Dedifferentiated amniotic fluid mesenchymal stem cell (primary cell): ENCODE data around the gene POLD2.

Source experiments
- DNase-seq: peaks from one replicate; pipeline ENCODE4 v3.0.0-alpha.2; 2016; ENCODE audit errors: extremely low spot score

POLD2 gene

GRCh38 chr7:44152971-44153947, 29.9 kb upstream of the POLD2 start:
- no peak for DNase-seq

DNA sequence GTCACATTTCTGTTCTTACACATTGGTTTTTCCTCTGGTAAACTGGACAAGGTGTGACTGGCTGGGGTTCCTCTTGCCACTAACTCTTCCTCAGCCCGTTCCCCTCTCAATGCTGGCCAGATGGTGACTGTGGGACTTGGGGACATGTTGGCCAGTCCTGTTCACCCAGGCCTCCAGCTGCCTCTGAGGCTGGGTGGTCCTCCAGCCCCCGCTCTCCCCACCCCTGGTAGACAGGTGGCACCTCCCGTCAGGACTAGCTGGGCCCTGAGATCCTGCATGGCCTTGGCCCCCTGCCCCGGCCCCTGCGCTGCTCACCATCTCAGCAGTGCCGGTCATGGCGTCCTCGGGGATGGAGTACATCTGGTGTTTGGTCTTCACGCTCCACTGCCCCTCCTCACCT, 28.6 kb upstream of the POLD2 start:
- DNase-seq = no peak

DNA sequence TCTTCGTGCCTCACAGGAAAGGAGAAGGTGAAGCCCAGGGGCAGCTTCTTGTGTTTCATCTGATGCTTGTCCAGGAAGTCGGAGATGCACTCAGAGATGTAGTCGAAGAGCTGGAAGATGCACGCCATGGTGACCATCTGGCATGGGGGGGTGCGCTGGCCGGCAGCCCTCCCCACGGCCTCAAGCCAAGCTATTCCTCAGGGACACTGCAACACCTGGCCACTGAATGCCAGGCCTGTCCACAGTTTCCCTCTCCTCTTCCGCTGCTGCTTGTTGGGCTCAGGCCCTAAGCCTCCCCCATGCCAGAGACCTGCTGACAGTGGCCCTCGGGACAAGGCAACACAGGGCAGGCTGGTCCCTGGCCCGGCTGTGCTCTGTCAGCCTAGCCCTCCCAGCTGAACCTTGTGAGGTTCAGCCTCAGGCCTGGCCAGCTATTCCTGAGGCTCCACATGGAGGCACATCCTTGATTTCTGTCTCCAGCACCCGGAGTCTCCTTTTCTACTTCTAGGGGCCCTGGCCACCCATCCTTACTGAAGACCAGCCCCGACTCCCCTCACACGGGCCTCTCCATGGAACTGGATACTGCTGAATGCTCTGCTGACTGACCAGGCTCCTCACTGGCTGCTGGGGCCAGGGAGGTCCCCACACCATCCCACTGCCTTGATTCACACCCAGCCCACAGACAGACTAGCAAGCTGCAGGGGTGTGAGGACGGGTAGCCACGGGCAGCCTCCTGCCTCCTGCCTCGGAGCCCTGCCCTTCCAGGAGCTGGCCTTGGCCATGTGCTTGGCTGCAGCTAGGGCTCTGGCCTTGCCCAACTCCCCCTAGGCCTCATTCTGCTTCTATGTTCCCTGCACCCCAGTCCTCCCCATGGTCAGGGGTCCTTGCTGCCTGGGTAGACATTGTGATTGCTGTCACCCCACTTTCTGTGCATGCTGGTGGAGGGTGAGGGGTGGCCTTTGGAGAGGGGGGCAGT, 27.9 kb upstream of the POLD2 start:
- no peak for DNase-seq

DNA sequence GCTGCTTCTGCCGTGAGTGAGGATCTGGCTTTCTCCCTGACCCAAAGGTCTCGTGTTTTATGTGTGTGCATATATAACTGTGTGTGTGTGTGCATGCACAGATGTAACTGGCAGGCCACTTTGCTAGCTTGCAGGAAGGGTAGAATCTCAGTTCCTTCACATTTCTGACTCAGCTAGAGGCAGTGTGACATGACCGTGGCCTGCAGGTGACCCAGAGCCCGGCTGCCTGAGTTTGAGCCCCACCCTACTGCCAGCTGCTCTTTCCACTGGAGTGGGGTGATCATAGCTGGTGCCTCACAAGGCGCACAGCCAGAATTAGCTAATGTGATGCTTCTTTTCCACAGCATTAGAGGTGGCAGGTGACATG, 27.1 kb upstream of the POLD2 start:
- DNase-seq = no peak

GRCh38 chr7:44149571-44150465, 26.5 kb upstream of the POLD2 start:
- peak; percentile 31 for DNase-seq

DNA sequence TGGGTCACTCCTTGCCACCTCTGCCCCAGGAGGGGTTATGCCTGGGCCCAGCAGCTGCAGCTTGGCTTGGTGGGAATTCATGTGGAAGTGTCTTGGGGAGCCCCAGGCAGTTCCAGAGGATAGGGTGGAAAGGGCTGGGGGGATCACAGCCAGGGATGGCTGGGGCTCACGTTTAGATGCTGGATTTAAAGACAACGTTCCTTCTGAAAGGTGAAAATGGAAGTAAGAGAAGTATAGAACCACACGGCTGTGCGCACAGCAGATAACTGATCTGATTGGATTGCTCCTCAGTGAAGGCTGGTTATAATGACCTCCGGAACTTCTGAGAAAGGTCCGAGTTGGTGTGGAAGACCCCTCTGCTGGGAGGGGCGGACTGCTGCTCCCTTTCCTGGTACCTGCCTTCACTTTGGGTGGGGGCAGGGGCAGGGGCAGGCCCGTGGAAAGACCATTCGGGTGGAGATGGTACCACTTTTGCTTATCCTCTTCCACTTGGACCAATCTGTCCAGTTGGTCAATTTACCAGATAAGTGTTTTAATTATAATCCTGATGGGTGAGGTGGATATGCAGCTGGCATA, 25.7 kb upstream of the POLD2 start:
- DNase-seq = no peak

- no peak for DNase-seq
These were observed 24.8 kb upstream of the POLD2 start for GRCh38 chr7:44148166-44148565.

- no peak for DNase-seq
These were observed 24.0 kb upstream of the POLD2 start for GRCh38 chr7:44147026-44147991.

DNA sequence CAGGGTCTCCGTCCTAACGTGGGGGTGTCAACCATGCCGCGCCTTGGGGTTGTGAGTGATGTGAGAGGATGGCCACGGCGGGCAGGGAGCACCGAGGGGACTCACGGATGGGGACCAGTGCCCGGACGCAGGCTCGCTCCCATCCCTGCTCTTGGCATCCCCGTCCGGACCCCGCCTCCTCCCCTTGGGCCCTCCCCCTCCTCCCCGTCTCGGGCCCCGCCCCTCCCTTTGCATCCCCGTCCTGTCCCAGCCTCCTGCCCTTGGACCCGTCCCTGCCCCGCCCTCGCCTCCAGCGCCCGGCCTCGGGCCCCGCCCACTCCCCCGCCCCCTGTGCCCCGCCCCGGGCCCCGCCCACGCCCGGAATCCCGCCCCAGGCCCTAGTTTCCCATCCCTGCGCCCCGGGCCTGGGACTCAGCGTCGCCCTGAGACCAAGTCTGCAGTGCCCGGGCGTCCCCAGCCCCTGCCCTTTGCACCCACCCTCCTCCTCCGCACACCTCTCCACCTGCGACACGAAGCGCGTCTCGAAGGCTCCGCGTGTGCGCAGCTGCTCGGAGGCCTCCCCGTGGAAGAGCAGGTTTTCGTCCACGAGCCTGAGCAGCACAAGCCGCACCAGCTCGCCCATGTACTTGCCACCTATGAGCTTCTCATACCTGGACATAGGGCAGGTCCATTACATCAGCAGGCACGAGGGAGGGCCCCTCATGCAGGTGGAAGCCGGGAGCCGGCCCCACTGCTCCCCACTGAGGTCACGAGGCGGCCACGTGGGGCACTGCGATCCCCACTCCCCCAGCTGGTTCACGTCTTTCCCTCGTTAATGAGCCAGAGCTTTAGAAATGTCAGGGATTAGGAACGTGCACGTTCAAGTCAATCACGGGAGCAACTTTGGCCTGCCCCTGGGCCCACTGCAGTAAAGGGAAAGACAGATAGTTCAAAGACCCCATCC, 22.9 kb upstream of the POLD2 start:
- no peak for DNase-seq

DNA sequence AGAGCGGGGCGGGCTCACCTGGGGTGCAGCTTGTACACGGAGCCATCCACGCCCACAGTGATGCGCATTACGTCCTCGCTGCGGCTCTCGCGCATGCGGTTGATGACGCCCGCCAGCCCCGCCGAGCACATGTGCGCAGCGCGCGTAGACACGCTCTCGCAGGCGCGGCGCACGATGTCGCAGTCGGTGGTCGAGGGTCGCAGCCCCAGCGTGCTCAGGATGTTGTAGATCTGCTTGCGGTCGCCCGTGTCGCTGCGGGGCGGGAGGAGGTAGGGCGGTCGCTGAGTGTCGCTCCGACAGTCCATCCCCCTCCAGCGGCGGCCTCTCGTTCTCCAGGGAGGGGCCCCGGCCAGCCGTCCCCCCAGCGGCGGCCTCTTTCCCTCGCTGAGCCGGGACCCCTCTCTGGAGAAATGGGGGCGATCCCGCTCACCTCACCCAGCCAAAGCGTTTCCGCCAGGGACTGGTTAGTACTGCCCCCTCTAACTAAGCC, 22.2 kb upstream of the POLD2 start:
- no peak for DNase-seq

GRCh38 chr7:44144968-44145478, 21.7 kb upstream of the POLD2 start:
- DNase-seq = no peak

DNA sequence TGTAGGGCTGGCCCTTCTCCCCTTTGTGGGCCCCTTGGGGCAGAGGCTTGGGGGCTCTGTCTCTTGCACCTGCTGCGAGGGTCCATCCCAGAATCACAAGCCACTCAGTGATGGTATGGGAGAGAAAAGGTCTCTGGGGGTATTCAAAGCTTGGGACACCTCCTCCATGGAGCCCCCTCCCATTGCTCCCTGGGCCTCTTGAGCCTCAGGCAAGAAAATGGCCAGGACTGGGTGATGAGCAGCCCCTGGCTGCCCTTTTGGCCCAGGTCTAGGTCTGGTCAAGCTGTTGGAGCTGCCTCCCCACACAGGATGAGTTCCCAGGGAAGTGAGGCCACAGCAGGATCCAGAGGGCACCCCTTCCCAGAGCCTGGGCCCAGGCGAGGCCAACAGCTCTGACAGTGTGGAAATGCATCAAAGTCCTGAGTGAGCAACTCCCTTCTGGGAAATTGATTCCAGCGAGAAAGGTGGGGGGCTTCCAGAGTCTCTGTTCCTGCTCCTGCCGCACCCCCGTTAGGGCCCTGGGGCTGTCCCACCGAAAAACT, 21.1 kb upstream of the POLD2 start:
- no peak for DNase-seq

DNA sequence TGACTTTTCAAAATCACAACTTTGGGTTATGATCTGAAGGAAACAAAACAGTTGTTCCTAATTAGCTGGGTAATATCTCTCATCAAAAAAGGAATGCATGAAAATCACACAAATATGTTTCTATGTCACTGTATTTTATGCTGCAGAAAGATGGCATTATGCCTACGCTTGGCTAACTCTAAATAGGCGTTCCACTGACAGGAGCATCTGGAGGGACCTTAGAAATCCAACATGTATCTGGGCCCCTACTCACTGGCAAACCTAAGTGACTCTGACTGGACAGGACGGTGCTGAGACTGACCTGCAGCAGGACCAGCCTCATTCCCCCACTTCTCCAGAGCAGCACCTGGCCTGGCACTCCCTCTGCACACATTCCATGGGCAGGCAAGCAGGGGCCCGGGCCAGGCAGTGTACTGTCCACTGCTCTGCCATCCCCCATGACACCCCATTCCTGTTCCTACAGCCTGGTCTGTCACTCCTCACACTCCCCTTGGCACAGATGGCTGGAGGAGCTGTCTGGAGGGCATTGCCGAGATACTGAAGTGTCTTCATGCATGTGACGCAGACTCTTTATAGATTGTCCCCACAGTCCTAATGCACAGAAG, 20.4 kb upstream of the POLD2 start:
- no peak for DNase-seq

DNA sequence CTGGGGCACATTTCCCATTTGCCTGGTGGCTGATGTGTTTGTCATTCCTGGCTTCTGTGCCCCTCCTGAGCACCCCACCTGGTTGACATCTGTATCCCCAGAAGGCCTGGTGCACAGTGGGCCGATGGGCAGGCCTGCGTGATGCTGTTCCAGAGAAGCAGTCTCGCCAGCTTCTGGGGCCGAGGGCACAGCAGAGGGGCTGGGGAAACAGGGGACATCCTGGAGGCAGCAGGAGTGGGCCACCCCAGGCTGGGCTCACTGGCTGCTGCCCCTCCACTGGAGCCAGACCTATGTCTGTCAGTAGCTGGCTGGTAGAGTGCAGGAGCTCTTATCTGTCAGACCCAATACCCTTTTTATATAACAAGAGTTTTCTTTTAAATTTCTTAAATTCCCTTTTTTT, 18.7 kb upstream of the POLD2 start:
- no peak for DNase-seq

DNA sequence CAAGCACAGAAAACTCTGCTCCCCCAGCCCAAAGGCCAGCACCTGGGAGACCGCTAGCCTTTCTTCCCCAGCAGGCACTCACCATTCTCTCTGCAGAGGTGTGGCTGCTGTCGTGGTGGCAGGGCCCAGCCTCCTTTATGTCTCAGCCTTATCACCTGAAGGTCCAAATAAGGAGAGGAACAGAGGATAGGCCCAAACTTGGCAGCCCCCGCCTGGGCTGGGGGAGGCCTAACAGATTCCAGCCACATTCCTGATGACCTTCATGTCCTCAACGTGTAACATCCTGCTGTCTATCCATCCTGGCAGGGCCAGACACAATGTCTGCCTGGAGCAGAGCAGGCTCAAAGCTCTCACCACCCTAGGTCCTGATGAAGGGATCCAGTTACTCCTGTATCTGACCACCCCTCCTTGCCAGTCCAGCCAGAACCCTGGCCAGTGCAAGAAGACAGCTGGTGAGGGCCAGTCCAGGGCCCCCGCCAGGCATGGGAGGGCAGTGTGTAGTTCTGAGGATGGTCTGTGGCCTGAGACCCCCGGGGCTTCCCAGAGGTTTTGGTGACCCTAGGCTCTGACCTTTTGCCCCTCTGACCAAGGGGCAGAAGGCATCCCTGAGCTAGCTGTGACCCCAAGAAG, 18.0 kb upstream of the POLD2 start, which contains the start of gene MYL7:
MYL7 (minus strand) TSS at position 112 of the 630 bp plus-strand sequence; CDS start at position 85, 27 bp downstream.
- no peak for DNase-seq

DNA sequence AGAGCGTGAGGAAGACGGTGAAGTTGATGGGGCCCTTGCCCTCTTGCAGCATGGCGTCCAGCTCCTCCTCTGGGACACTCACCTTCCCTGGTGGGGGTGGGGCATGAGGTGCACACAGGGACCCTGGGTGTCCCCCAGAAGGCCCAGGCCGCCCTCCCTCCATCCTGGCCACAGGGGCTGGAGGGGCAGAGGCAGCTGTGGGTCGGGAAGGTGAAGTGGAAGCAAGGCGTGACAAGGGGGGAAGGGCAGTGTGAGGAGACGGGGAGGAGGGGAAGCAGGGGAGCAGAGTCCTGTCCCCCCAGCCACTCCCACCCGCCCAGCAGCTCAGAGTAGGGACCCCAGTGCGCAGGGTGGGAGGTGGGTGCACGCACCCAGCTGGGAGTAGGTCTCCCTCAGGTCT, 17.0 kb upstream of the POLD2 start:
- DNase-seq = no peak
